Gastrocnemius medialis (tissue), 4 donors: ENCODE results near the gene CHCHD6. TPM values are rescaled to one million over a fixed set of nuclear protein-coding genes. Genes with fewer than 3 reads are reported as not detected.
A peak's percentile ranks its signal among the peaks of the same experiment; 100 is the strongest.

Experiments used
- ATAC-seq, 2 donors: fragments of 150-250 bp; one replicate each; pipeline ENCODE4 v1.9.1; 2016
- DNase-seq, 2 donors: peaks; one replicate each; pipeline ENCODE4 v3.0.0-alpha.2; 2019
- H3K27ac ChIP-seq, 4 donors: fragments of 200-600 bp; sonication (generic); 1 replicate in 1 of 4; 2 replicates in 3 of 4; pipeline ENCODE4 v1.5.1; 2016 to 2018; ENCODE audit warnings: mild to moderate bottlenecking in 2 of 4, moderate library complexity in 1 of 4
- H3K27me3 ChIP-seq, 3 donors: fragments of 200-600 bp; sonication (generic) in 2 of 3; 1 replicate in 1 of 3; 2 replicates in 2 of 3; pipeline versions ENCODE4 v1.5.1 to v1.6.0; 2016 to 2019; ENCODE audit warnings: mild to moderate bottlenecking in 1 of 3, moderate library complexity in 1 of 3
- H3K36me3 ChIP-seq, 2 donors: fragments of 200-600 bp; sonication (generic) in 1 of 2; one replicate each; pipeline ENCODE4 v1.5.1; 2017 to 2018
- H3K4me1 ChIP-seq, 2 donors: fragments of 200-600 bp; sonication (generic) in 1 of 2; one replicate each; pipeline ENCODE4 v1.5.1; 2016 to 2017; ENCODE audit warnings: mild to moderate bottlenecking in 2 of 2
- H3K4me3 ChIP-seq, 4 donors: fragments of 200-600 bp; sonication (generic) in 3 of 4; 1 replicate in 1 of 4; 2 replicates in 3 of 4; pipeline ENCODE4 v1.5.1; 2016 to 2019; ENCODE audit warnings: mild to moderate bottlenecking in 2 of 4
- H3K9me3 ChIP-seq, 3 donors: fragments of 200-600 bp; sonication (generic) in 2 of 3; 1 replicate in 1 of 3; 2 replicates in 2 of 3; pipeline ENCODE4 v1.5.1; 2016 to 2019
- CTCF ChIP-seq, 5 experiments: fragments of 450-650 bp in 3 of 5; fragments of 200-600 bp in 2 of 5; sonication (generic) in 2 of 5; IDR thresholded peaks in 4 of 5; conservative IDR thresholded peaks in 1 of 5; 1 replicate in 4 of 5; 2 replicates in 1 of 5; pipeline ENCODE4 v1.5.1; 2016 to 2019; ENCODE audit warnings: antibody characterized with exemption in 5 of 5, mild to moderate bottlenecking in 3 of 5, moderate library complexity in 3 of 5
- POLR2A ChIP-seq, 2 donors: fragments of 450-650 bp; IDR thresholded peaks; one replicate each; pipeline ENCODE4 v1.6.1; 2017; ENCODE audit warnings: antibody characterized with exemption in 2 of 2, mild to moderate bottlenecking in 2 of 2, moderate library complexity in 2 of 2
- in situ Hi-C, 4 donors: fragments of 200-750 bp; cut with MboI; loops; one replicate each; pipeline versions ENCODE4 v1.15.0 to v1.8.0; 2017; ENCODE audit warnings: low sequenced_read_pairs in 4 of 4
- intact Hi-C: fragments of 100-400 bp; cut with DNase I; formaldehyde crosslinking; loops from one replicate; pipeline ENCODE4 v1.15.1; 2023; ENCODE audit warnings: low total_unique reads
- total RNA-seq, 4 donors: library from RNA; depleted of rRNA; stranded (reverse); fragments of >200 nt; gene quantifications; one replicate each; pipeline versions ENCODE4 v1.1.0 to v1.2.3, GENCODE V29; 2016

Gene CHCHD6
- total RNA-seq, 4 donors from 2014 or later: 2.7 to 4.2 (median 3.4) TPM

- Histone ChIP-seq H3K4me3 (no peak overlapping the region), H3K27me3 (no peaks in the 10 kb centered on the region), H3K9me3 (no peaks in the 10 kb centered on the region), H3K27ac (no peak overlapping the region), H3K4me1 (no peaks in the 10 kb centered on the region), H3K36me3 (no peaks in the 10 kb centered on the region)
- in situ Hi-C loops: loop anchor here in 1 of 4 donors (10.0 kb wide), 1 partner anchor 868 kb away; no protein-coding TSS in a partner anchor
- DNase-seq (no peak), ATAC-seq (no peak)
- intact Hi-C loops: no loop called here
- TF ChIP-seq POLR2A (IDR thresholded peaks at IDR 0.05) (no peak), CTCF (IDR thresholded peaks at IDR 0.05 in 4 of 5, conservative IDR thresholded peaks at IDR 0.05 in 1 of 5) (no peak)
Measured at GRCh38 chr3:126676919-126677705, 26.9 kb upstream of the CHCHD6 start.

GRCh38 chr3:126677862-126678503, 26.1 kb upstream of the CHCHD6 start:
- Histone ChIP-seq H3K36me3 (no peaks in the 10 kb centered on the region), H3K27ac (no peak overlapping the region), H3K4me1 (no peaks in the 10 kb centered on the region), H3K9me3 (no peaks in the 10 kb centered on the region), H3K4me3 (no peak overlapping the region), H3K27me3 (no peaks in the 10 kb centered on the region)
- intact Hi-C loops (loop anchor here (2.0 kb wide), 1 partner anchor 869 kb away; no protein-coding TSS in a partner anchor), in situ Hi-C loops (loop anchor here in 1 of 4 donors (10.0 kb wide), 1 partner anchor 867 kb away; no protein-coding TSS in a partner anchor)
- no peak for ATAC-seq
- TF ChIP-seq POLR2A (IDR thresholded peaks at IDR 0.05): no peak
- no peak for TF ChIP-seq CTCF (IDR thresholded peaks at IDR 0.05 in 4 of 5, conservative IDR thresholded peaks at IDR 0.05 in 1 of 5)
- no peak for DNase-seq

GRCh38 chr3:126678693-126679317, 25.2 kb upstream of the CHCHD6 start:
- H3K36me3 ChIP-seq: no peaks in the 10 kb centered on the region
- no peaks in the 10 kb centered on the region for H3K9me3 ChIP-seq
- in situ Hi-C loops (loop anchor here in 1 of 4 donors (10.0 kb wide), 1 partner anchor 866 kb away; no protein-coding TSS in a partner anchor), intact Hi-C loops (loop anchor here (1.0 to 2.0 kb wide), 4 partner anchors 67 to 868 kb away; partner anchors contain the start of gene PLXNA1)
- ATAC-seq (peak in 1 of 2 donors; percentile 27), DNase-seq (no peak)
- H3K27ac ChIP-seq: no peak overlapping the region
- no peak for TF ChIP-seq POLR2A (IDR thresholded peaks at IDR 0.05)
- no peak for TF ChIP-seq CTCF (IDR thresholded peaks at IDR 0.05 in 4 of 5, conservative IDR thresholded peaks at IDR 0.05 in 1 of 5)
- no peaks in the 10 kb centered on the region for H3K27me3 ChIP-seq
- no peak overlapping the region for H3K4me3 ChIP-seq
- H3K4me1 ChIP-seq: no peaks in the 10 kb centered on the region

GRCh38 chr3:126679318-126679751, 24.7 kb upstream of the CHCHD6 start:
- Histone ChIP-seq H3K4me3 (no peak overlapping the region), H3K36me3 (no peaks in the 10 kb centered on the region), H3K9me3 (no peaks in the 10 kb centered on the region), H3K27me3 (no peaks in the 10 kb centered on the region), H3K27ac (no peak overlapping the region), H3K4me1 (no peaks in the 10 kb centered on the region)
- intact Hi-C loops (loop anchor here (1.0 to 2.0 kb wide), 4 partner anchors 67 to 867 kb away; partner anchors contain the start of gene PLXNA1), in situ Hi-C loops (loop anchor here in 1 of 4 donors (10.0 kb wide), 1 partner anchor 865 kb away; no protein-coding TSS in a partner anchor)
- peak; percentile 53 to 72 for DNase-seq
- TF ChIP-seq CTCF (IDR thresholded peaks at IDR 0.05 in 4 of 5, conservative IDR thresholded peaks at IDR 0.05 in 1 of 5) (peak; percentile 88 to 98 (median 92)), POLR2A (IDR thresholded peaks at IDR 0.05) (no peak)
- ATAC-seq: peak; percentile 76 to 92
